Panc1 (cell line): ENCODE measurements around the gene DCP1A. TPM values are rescaled to one million over a fixed set of nuclear protein-coding genes. Genes with fewer than 3 reads are reported as not detected.
"Not testable (repeated sequence)": the region's sequence is repeated elsewhere in the genome, so short reads cannot be mapped to it uniquely, and the experiment has no call there.

Experiments
- ATAC-seq: fragments of 200-7000 bp; cut with Tn5 transposase; 2 replicates; pipeline ENCODE4 v1.9.1; 2020; ENCODE audit warnings: mild to moderate bottlenecking, moderate library complexity
- BruUV-seq: library from RNA; stranded (reverse); fragments of 400-500 nt; replicated peaks from 2 replicates; lab custom pipeline; 2021; lab: Mats Ljungman, UMichigan
- CTCF ChIA-PET: fragments of 300-600 bp; sonication (Branson Sonifier 250); formaldehyde crosslinking; loops from one replicate; lab custom pipeline; 2022; ENCODE audit warnings: antibody characterized with exemption; lab: Charles Lee
- POLR2A ChIA-PET: fragments of 300-600 bp; sonication (Branson Sonifier 250); formaldehyde crosslinking; loops from one replicate; lab custom pipeline; 2022; ENCODE audit warnings: antibody characterized with exemption; lab: Charles Lee
- DNase-seq: peaks from one replicate; pipeline ENCODE4 v3.0.0-alpha.2; 2010; ENCODE audit warnings: low read depth, low spot score
- H3K27ac ChIP-seq: 2 replicates; pipeline ENCODE4 v1.5.1; 2011; ENCODE audit warnings: mild to moderate bottlenecking, low read length, inconsistent platforms
- H3K27me3 ChIP-seq: fragments of 200-500 bp; sonication (Bioruptor generic); 2 replicates; pipeline ENCODE4 v1.6.0; 2014; ENCODE audit warnings: low read length, inconsistent platforms; ENCODE audit not compliant: control insufficient read depth, insufficient read depth
- H3K36me3 ChIP-seq: fragments of 200-500 bp; sonication (Bioruptor generic); 2 replicates; pipeline ENCODE4 v1.5.1; 2014; ENCODE audit warnings: inconsistent platforms, mild to moderate bottlenecking, low read length, moderate library complexity; ENCODE audit not compliant: control insufficient read depth, insufficient read depth
- H3K4me1 ChIP-seq: 2 replicates; pipeline ENCODE4 v1.5.1; 2011; ENCODE audit warnings: inconsistent platforms, mild to moderate bottlenecking, low read length, moderate library complexity; ENCODE audit not compliant: control insufficient read depth, insufficient read depth
- H3K4me3 ChIP-seq, 2 experiments: 2 replicates each; pipeline ENCODE4 v1.5.1; 2011 to 2012; ENCODE audit warnings: low read depth in 2 of 2, low read length in 2 of 2, mild to moderate bottlenecking in 2 of 2, inconsistent platforms in 1 of 2, moderate library complexity in 1 of 2
- H3K9me3 ChIP-seq: fragments of 200-500 bp; sonication (Bioruptor generic); 2 replicates; pipeline ENCODE4 v1.5.1; 2014; ENCODE audit warnings: low read depth, mild to moderate bottlenecking, inconsistent platforms, low read length, moderate library complexity; ENCODE audit not compliant: control insufficient read depth, insufficient read depth
- POLR2AphosphoS5 ChIP-seq: IDR thresholded peaks from 2 replicates; pipeline ENCODE4 v1.6.1; 2012; ENCODE audit warnings: mild to moderate bottlenecking, low read depth, low read length, moderate library complexity
- SIN3A ChIP-seq: IDR thresholded peaks from 2 replicates; pipeline ENCODE4 v1.6.1; 2012; ENCODE audit warnings: low read depth, mild to moderate bottlenecking, low read length, moderate library complexity, borderline replicate concordance; ENCODE audit not compliant: insufficient read depth
- TCF7L2 ChIP-seq: IDR thresholded peaks from 2 replicates; pipeline ENCODE4 v1.6.1; 2011; ENCODE audit warnings: mild to moderate bottlenecking, low read depth, low read length, inconsistent platforms
- in situ Hi-C: cut with HindIII; loops from 2 replicates; pipeline ENCODE4 v1.10.0; 2016; ENCODE audit warnings: low sequenced_read_pairs, low pct_unique_long_range_greater_than_20kb
- intact Hi-C: fragments of 100-400 bp; cut with micrococcal nuclease; formaldehyde crosslinking; loops from one replicate; pipeline ENCODE4 v1.10.0; 2022; ENCODE audit not compliant: unreplicated experiment
- total RNA-seq: library from RNA; stranded (reverse); gene quantifications from one replicate; pipeline ENCODE4 v1.2.1, GENCODE V29; 2021; ENCODE audit not compliant: unreplicated experiment
- TF ChIP-seq, protein P1 (sequence below), 2 experiments: IDR thresholded peaks; 2 replicates each; pipeline ENCODE4 v1.6.1; 2011 to 2012; ENCODE audit warnings: low read depth in 2 of 2, control low read depth in 1 of 2, low read length in 1 of 2, mild to moderate bottlenecking in 1 of 2, moderate library complexity in 1 of 2; ENCODE audit not compliant: insufficient read depth in 1 of 2
- TF ChIP-seq, protein P2 (sequence below): fragments of 450-650 bp; IDR thresholded peaks from 2 replicates; pipeline ENCODE4 v1.5.1; 2017; ENCODE audit warnings: mild to moderate bottlenecking

DCP1A gene
- total RNA-seq, 1 experiment from 2014 or later = 14.4 TPM

GRCh38 chr3:53253707-53254508 is 93.4 kb downstream of the DCP1A start:
- in situ Hi-C loops = no loop called here
- Histone ChIP-seq H3K36me3 (peaks cover 3% of the 10 kb centered on the region; the same call in 1 of the 2 replicates), H3K4me3 (peak overlapping the region; percentile 84 to 89), H3K27me3 (no peaks in the 10 kb centered on the region), H3K4me1 (peaks cover 27% of the 10 kb centered on the region), H3K27ac (peak overlapping the region; percentile 87), H3K9me3 (no peaks in the 10 kb centered on the region)
- ATAC-seq (no peak), DNase-seq (no peak)
- TSS peak; percentile 69 for BruUV-seq
- TF ChIP-seq SIN3A (no peak), TCF7L2 (no peak), POLR2AphosphoS5 (no peak)
- TF ChIP-seq, protein P1, sequence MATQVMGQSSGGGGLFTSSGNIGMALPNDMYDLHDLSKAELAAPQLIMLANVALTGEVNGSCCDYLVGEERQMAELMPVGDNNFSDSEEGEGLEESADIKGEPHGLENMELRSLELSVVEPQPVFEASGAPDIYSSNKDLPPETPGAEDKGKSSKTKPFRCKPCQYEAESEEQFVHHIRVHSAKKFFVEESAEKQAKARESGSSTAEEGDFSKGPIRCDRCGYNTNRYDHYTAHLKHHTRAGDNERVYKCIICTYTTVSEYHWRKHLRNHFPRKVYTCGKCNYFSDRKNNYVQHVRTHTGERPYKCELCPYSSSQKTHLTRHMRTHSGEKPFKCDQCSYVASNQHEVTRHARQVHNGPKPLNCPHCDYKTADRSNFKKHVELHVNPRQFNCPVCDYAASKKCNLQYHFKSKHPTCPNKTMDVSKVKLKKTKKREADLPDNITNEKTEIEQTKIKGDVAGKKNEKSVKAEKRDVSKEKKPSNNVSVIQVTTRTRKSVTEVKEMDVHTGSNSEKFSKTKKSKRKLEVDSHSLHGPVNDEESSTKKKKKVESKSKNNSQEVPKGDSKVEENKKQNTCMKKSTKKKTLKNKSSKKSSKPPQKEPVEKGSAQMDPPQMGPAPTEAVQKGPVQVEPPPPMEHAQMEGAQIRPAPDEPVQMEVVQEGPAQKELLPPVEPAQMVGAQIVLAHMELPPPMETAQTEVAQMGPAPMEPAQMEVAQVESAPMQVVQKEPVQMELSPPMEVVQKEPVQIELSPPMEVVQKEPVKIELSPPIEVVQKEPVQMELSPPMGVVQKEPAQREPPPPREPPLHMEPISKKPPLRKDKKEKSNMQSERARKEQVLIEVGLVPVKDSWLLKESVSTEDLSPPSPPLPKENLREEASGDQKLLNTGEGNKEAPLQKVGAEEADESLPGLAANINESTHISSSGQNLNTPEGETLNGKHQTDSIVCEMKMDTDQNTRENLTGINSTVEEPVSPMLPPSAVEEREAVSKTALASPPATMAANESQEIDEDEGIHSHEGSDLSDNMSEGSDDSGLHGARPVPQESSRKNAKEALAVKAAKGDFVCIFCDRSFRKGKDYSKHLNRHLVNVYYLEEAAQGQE (IDR thresholded peaks at IDR 0.05; ENCODE audit: insufficient read depth in 1 of 2, low read depth in 2 of 2, low read length in 1 of 2) = no peak
- TF ChIP-seq, protein P2, sequence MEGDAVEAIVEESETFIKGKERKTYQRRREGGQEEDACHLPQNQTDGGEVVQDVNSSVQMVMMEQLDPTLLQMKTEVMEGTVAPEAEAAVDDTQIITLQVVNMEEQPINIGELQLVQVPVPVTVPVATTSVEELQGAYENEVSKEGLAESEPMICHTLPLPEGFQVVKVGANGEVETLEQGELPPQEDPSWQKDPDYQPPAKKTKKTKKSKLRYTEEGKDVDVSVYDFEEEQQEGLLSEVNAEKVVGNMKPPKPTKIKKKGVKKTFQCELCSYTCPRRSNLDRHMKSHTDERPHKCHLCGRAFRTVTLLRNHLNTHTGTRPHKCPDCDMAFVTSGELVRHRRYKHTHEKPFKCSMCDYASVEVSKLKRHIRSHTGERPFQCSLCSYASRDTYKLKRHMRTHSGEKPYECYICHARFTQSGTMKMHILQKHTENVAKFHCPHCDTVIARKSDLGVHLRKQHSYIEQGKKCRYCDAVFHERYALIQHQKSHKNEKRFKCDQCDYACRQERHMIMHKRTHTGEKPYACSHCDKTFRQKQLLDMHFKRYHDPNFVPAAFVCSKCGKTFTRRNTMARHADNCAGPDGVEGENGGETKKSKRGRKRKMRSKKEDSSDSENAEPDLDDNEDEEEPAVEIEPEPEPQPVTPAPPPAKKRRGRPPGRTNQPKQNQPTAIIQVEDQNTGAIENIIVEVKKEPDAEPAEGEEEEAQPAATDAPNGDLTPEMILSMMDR = no peak
- intact Hi-C loops = no loop called here
- CTCF ChIA-PET = no interaction called here
- POLR2A ChIA-PET = no interaction called here

DNA sequence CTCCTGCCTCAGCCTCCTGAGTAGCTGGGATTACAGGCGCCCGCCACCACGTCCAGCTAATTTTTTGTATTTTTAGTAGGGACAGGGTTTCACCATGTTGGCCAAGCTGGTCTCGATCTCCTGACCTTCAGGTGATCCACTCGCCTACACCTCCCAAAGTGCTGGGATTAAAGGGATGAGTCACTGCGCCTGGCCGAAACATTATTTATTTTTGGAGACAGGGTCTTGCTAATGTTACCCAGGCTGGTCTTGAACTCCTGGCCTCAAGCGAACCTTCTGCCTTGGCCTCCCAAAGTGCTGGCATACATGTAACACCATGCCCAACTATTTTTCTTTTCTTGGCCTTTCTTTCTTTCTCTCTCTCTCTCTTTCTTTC is 94.4 kb downstream of the DCP1A start:
- intact Hi-C loops, H3K27ac ChIP-seq, in situ Hi-C loops, H3K27me3 ChIP-seq, CTCF ChIA-PET, BruUV-seq, H3K9me3 ChIP-seq, H3K36me3 ChIP-seq, DNase-seq, ATAC-seq: not testable (repeated sequence)
- POLR2A ChIA-PET = interaction anchor here (0.7 kb wide), 1 partner anchor 9 kb away, joined by 4 read pairs; no protein-coding TSS in a partner anchor
- H3K4me3 ChIP-seq = peak overlapping the region; percentile 84 to 89; a peak in 3 of 4 replicates
- peaks cover 28% of the 10 kb centered on the region for H3K4me1 ChIP-seq
